IgD-negative memory B cell (primary cell): ENCODE results near the gene TSPOAP1. TPM values are rescaled to one million over a fixed set of nuclear protein-coding genes. Genes with fewer than 3 reads are reported as not detected.

Experiments
- H3K27ac Mint-ChIP-seq, 3 donors: one replicate each; pipeline ENCODE4 v1.8.0; 2020 to 2022; ENCODE audit warnings: mild to moderate bottlenecking in 3 of 3, mixed read lengths in 3 of 3, moderate library complexity in 1 of 3
- H3K27me3 Mint-ChIP-seq: one replicate; pipeline ENCODE4 v1.8.0; 2021; ENCODE audit warnings: mixed read lengths
- H3K36me3 Mint-ChIP-seq: one replicate; pipeline ENCODE4 v1.8.0; 2020; ENCODE audit warnings: mild to moderate bottlenecking, mixed read lengths
- H3K4me1 Mint-ChIP-seq, 3 donors: one replicate each; pipeline ENCODE4 v1.8.0; 2020 to 2022; ENCODE audit warnings: mixed read lengths in 3 of 3, mild to moderate bottlenecking in 1 of 3
- H3K4me3 Mint-ChIP-seq, 4 donors: one replicate each; pipeline ENCODE4 v1.8.0; 2020 to 2022; ENCODE audit warnings: mild to moderate bottlenecking in 4 of 4, mixed read lengths in 4 of 4, moderate library complexity in 3 of 4
- H3K9me3 Mint-ChIP-seq, 3 donors: one replicate each; pipeline ENCODE4 v1.8.0; 2020 to 2021; ENCODE audit warnings: mixed read lengths in 3 of 3, mild to moderate bottlenecking in 1 of 3
- polyA plus RNA-seq: library from polyadenylated mRNA; unstranded; fragments of 300-500 nt; fragmentation: Illumina TruSeq; gene quantifications from one replicate; pipeline ENCODE4 v1.2.3, GENCODE V29; 2021

The TSPOAP1 gene
- polyA plus RNA-seq, 1 donor from 2014 or later: 1.3 TPM

- Mint-ChIP-seq H3K4me3 (peak overlapping the region; percentile 90 to 100 (median 96)), H3K27me3 (no peaks in the 10 kb centered on the region), H3K27ac (peak overlapping the region; percentile 99), H3K36me3 (peaks cover 5% of the 10 kb centered on the region), H3K9me3 (no peaks in the 10 kb centered on the region), H3K4me1 (peaks cover 50 to 71% (median 68%) of the 10 kb centered on the region in 3 donors)
Measured at GRCh38 chr17:58338841-58339754, 10.5 kb upstream of the TSPOAP1 start.

DNA sequence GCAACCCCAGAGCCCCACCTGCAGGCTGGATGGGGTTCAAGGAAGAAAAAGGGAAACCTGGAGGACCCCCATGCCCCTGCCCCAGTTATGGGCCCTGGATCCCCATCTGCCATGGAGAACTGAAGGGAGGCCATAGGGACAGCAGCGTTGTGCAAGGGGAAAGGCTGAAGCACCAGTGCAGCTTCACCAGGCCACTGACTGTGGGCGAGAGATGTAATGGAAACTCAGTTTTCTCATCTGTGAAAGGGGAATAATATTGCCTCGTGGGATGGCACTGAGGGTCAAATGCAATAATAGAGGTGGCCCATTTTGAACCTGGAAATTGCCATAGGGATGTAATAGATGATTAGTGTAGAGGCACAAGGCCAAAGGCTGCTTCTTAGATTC, 9.9 kb upstream of the TSPOAP1 start:
- peaks cover 5% of the 10 kb centered on the region for H3K36me3 Mint-ChIP-seq
- peak overlapping the region; percentile 99 for H3K27ac Mint-ChIP-seq
- H3K27me3 Mint-ChIP-seq: no peaks in the 10 kb centered on the region
- H3K9me3 Mint-ChIP-seq: no peaks in the 10 kb centered on the region
- H3K4me1 Mint-ChIP-seq: peaks cover 46 to 68% (median 67%) of the 10 kb centered on the region in 3 donors
- H3K4me3 Mint-ChIP-seq: peak overlapping the region; percentile 90 to 100 (median 96)

DNA sequence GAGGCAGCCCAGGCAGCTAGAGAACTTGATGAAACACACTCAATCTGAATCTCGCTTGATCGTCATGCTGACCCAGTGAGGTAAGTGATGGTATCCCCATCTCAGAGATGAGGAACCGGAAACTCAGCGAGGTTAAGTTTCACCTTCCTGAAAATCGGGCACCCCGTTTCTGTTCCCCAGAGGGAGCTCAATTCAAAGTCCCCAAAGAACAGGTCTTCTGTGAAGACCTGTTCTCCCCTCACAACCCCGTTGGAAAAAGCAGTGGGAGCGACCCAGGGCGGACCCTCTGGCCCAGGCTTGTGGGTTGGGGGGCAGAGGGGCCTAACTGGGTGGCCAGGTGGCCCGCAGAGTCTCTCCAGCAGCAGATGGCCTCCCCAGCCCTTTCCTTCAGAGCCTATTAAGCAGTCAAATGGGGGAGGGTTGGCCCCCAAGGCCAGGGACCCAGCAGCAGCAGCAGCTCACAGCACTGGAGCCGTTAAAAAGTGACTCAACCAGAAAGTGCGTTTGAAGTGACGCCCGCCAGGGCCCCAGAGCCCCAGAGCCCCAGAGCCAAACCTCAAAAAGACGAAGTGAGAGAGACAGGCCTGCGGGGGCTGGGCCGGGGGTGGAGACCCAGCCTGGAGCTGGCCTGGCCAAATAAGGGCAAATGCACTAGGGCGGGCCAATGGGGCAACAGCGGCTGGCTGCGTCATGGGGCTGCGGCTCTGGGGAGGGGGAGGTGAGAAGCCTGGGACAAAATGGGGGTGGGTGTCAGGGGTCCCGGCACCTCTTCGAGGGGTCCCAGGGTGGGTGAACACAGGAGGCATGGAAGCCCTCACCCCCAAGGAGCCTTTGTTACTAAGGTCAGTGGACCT, 9.2 kb upstream of the TSPOAP1 start:
- H3K36me3 Mint-ChIP-seq: peaks cover 5% of the 10 kb centered on the region

GRCh38 chr17:58337210-58337599, 8.6 kb upstream of the TSPOAP1 start:
- H3K9me3 Mint-ChIP-seq: no peaks in the 10 kb centered on the region
- peak overlapping the region; percentile 90 to 100 (median 96) for H3K4me3 Mint-ChIP-seq
- no peaks in the 10 kb centered on the region for H3K27me3 Mint-ChIP-seq
- H3K36me3 Mint-ChIP-seq: peaks cover 6% of the 10 kb centered on the region
- peaks cover 44 to 61% (median 55%) of the 10 kb centered on the region in 3 donors for H3K4me1 Mint-ChIP-seq
- peak overlapping the region; percentile 99 for H3K27ac Mint-ChIP-seq

More for the DNA sequence above, 9.2 kb upstream of the TSPOAP1 start:
- Mint-ChIP-seq H3K9me3 (no peaks in the 10 kb centered on the region), H3K27ac (peak overlapping the region; percentile 99), H3K4me1 (peaks cover 44 to 66% (median 61%) of the 10 kb centered on the region in 3 donors), H3K4me3 (peak overlapping the region; percentile 90 to 100 (median 96)), H3K27me3 (no peaks in the 10 kb centered on the region)

- Mint-ChIP-seq H3K4me3 (peak overlapping the region; percentile 90 to 100 (median 96)), H3K4me1 (peaks cover 40 to 57% (median 50%) of the 10 kb centered on the region in 3 donors), H3K27ac (peak overlapping the region; percentile 99), H3K9me3 (peaks cover 0 to 1% (median 0%) of the 10 kb centered on the region in 3 donors), H3K36me3 (peaks cover 5% of the 10 kb centered on the region), H3K27me3 (no peaks in the 10 kb centered on the region)
Measured at GRCh38 chr17:58336456-58337209, 8.0 kb upstream of the TSPOAP1 start.

GRCh38 chr17:58335779-58336455, 7.3 kb upstream of the TSPOAP1 start:
- peaks cover 0 to 1% (median 0%) of the 10 kb centered on the region in 3 donors for H3K9me3 Mint-ChIP-seq
- H3K4me1 Mint-ChIP-seq: peaks cover 40 to 56% (median 50%) of the 10 kb centered on the region in 3 donors
- no peaks in the 10 kb centered on the region for H3K27me3 Mint-ChIP-seq
- H3K27ac Mint-ChIP-seq: peak overlapping the region; percentile 99
- H3K36me3 Mint-ChIP-seq: peaks cover 12% of the 10 kb centered on the region
- H3K4me3 Mint-ChIP-seq: peak overlapping the region; percentile 90 to 100 (median 96)

- Mint-ChIP-seq H3K4me3 (peak overlapping the region; percentile 90 to 100 (median 96)), H3K4me1 (peaks cover 40 to 51% (median 47%) of the 10 kb centered on the region in 3 donors), H3K27ac (peak overlapping the region; percentile 99), H3K9me3 (peaks cover 0 to 1% (median 0%) of the 10 kb centered on the region in 3 donors), H3K36me3 (peaks cover 15% of the 10 kb centered on the region), H3K27me3 (no peaks in the 10 kb centered on the region)
Measured at GRCh38 chr17:58335061-58335731, 6.6 kb upstream of the TSPOAP1 start.

DNA sequence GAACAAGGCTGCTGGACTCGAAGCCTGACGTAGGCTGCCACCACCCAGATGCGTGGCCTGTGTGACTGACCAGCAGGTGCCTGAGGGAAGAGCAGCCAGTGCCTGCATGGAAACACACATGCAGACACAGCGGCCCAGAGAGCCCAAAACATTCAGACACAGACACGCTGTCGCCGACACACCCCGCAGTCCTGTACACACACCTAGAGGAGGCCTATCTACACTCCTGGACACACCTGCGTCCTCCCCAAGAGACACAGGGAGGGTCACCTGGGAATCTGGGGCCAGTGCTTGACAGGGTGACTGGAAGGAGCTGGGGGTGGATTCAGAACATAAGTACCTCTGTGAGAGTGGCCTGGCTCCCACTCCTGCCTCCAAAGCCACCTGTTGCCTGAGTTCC, 6.1 kb upstream of the TSPOAP1 start:
- Mint-ChIP-seq H3K27ac (peak overlapping the region; percentile 99), H3K27me3 (no peaks in the 10 kb centered on the region), H3K36me3 (peaks cover 14% of the 10 kb centered on the region), H3K4me1 (peaks cover 40 to 50% (median 43%) of the 10 kb centered on the region in 3 donors), H3K4me3 (peak overlapping the region; percentile 90 to 100 (median 96)), H3K9me3 (peaks cover 0 to 1% (median 0%) of the 10 kb centered on the region in 3 donors)

DNA sequence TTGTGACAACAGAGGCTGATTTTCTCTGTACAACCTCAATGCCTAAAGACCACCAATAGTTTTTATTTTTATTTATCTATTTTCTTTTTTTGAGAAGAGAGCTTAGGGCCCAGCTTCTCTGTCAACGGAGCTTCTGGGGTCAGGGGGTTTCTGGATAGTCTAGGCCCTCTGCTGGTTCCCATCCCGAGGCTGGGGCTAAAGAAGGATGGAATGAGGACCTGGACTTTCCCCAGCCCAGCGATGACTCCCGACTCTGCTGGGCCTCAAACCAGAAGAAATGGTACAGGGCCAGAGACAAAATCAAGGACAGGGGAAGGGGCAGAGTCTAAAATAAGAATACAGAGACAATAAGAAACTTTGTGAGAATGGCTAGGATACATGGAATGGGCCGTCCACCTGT, 5.7 kb upstream of the TSPOAP1 start:
- peaks cover 14% of the 10 kb centered on the region for H3K36me3 Mint-ChIP-seq
- H3K27me3 Mint-ChIP-seq: no peaks in the 10 kb centered on the region
- H3K4me3 Mint-ChIP-seq: peak overlapping the region; percentile 90 to 100 (median 96)
- H3K4me1 Mint-ChIP-seq: peaks cover 38 to 50% (median 42%) of the 10 kb centered on the region in 3 donors
- peak overlapping the region; percentile 99 for H3K27ac Mint-ChIP-seq
- H3K9me3 Mint-ChIP-seq: peaks cover 0 to 1% (median 0%) of the 10 kb centered on the region in 3 donors

- Mint-ChIP-seq H3K4me1 (peaks cover 35 to 51% (median 41%) of the 10 kb centered on the region in 3 donors), H3K27me3 (no peaks in the 10 kb centered on the region), H3K4me3 (peak overlapping the region; percentile 90 to 100 (median 96)), H3K27ac (peak overlapping the region; percentile 99), H3K36me3 (peaks cover 14% of the 10 kb centered on the region), H3K9me3 (peaks cover 0 to 1% (median 0%) of the 10 kb centered on the region in 3 donors)
Measured at GRCh38 chr17:58333736-58334207, 5.2 kb upstream of the TSPOAP1 start.

DNA sequence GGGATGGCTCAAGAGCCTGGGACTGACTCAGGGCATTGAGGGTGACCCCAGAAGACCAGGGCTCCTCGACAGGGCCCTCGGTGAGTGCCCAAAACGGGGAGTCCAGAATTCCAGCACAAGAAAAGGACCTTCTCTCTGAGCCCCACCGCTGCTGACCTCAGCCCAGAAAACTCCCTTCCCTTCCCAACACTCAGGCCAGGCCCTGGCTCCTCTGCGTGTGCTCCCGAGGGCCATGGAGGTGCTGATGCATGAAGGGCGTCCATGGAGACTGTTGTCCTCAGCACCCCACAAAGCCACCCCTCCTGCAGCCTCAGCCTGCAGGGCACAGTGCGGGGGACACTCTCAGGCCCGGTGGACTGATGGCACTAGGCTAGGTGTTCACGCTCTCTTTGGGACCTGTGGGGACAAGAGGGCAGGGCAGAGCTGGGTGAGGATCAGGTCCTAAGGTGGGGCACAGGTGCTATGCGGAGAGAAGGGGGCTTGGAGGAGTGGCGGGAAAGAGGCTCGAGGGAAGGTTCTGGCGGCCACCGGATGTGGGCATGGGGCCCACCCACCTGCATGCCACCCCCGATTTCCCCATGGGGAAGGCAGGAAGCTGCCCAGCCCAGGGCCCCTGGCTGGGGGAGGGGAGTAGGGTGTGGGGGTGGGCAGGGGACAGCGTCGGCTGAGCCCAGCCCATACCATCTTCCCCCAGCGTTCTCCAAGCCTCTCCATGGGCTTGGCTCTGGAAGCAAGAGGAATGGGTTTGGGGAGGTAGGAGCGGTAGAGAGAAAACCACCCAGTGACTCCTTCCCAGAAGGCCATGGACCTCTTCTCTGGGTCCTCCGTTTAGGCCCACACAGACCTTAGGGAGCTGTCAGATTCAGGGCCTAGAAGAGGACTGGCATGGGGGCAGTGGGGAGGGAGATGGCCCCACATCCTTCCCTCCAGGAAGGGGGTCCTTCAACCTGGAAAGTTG, 4.5 kb upstream of the TSPOAP1 start:
- H3K27me3 Mint-ChIP-seq: no peaks in the 10 kb centered on the region
- H3K9me3 Mint-ChIP-seq: peaks cover 0 to 1% (median 0%) of the 10 kb centered on the region in 3 donors
- H3K4me1 Mint-ChIP-seq: peaks cover 31 to 51% (median 40%) of the 10 kb centered on the region in 3 donors
- H3K4me3 Mint-ChIP-seq: peak overlapping the region; percentile 90 to 100 (median 96)
- H3K27ac Mint-ChIP-seq: peak overlapping the region; percentile 99
- peaks cover 14% of the 10 kb centered on the region for H3K36me3 Mint-ChIP-seq
